ENCODE measurements around the gene AKAP12. TPM values are rescaled to one million over a fixed set of nuclear protein-coding genes. Genes with fewer than 3 reads are reported as not detected.

The AKAP12 gene
- total RNA-seq, 3 donors from 2014 or later (not counting 1 experiment from before 2014, with no cell fraction given) = 0.07 to 17.6 (median 0.75) TPM

- no peaks in the 10 kb centered on the region for H3K9me3 Mint-ChIP-seq
- DNase-seq (no peak), ATAC-seq (no peak)
- no peak overlapping the region for H3K27ac ChIP-seq (ENCODE audit: low read length)
- intact Hi-C loops (cut with micrococcal nuclease) = no loop called here
- no peaks in the 10 kb centered on the region for H3K36me3 Mint-ChIP-seq
- TF ChIP-seq CTCF (IDR thresholded peaks at IDR 0.05) = no peak
- H3K27ac Mint-ChIP-seq = no peak overlapping the region
- peaks cover 7 to 16% of the 10 kb centered on the region in 2 donors for H3K27me3 Mint-ChIP-seq (ENCODE audit: low read depth in 2 of 2)
- H3K4me3 Mint-ChIP-seq = no peak overlapping the region
- no peak overlapping the region for H3K4me3 ChIP-seq (ENCODE audit: low read length)
- no peaks in the 10 kb centered on the region for H3K4me1 ChIP-seq (ENCODE audit: control insufficient read depth, insufficient read depth, low read length)
- 88% methylated on average over 3 of the region's 3 CpGs for WGBS (ENCODE audit: insufficient coverage)
- H3K36me3 ChIP-seq (ENCODE audit: control insufficient read depth, insufficient read depth, low read length) = no peaks in the 10 kb centered on the region
- H3K4me1 Mint-ChIP-seq = no peaks in the 10 kb centered on the region
- no peaks in the 10 kb centered on the region for H3K9me3 ChIP-seq (ENCODE audit: control insufficient read depth, insufficient read depth, low read length)
- no peaks in the 10 kb centered on the region for H3K27me3 ChIP-seq (ENCODE audit: control insufficient read depth, insufficient read depth, low read length)
Measured at GRCh38 chr6:151303231-151303630, 63.5 kb downstream of the AKAP12 start.

- 86% methylated on average over 10 of the region's 12 CpGs for WGBS (ENCODE audit: insufficient coverage)
- no peak overlapping the region for H3K4me3 Mint-ChIP-seq
- no peaks in the 10 kb centered on the region for H3K9me3 ChIP-seq (ENCODE audit: control insufficient read depth, insufficient read depth, low read length)
- no peak overlapping the region for H3K4me3 ChIP-seq (ENCODE audit: low read length)
- H3K27ac Mint-ChIP-seq = no peak overlapping the region
- H3K36me3 Mint-ChIP-seq = no peaks in the 10 kb centered on the region
- no peak for DNase-seq
- H3K27me3 ChIP-seq (ENCODE audit: control insufficient read depth, insufficient read depth, low read length) = no peaks in the 10 kb centered on the region
- no peaks in the 10 kb centered on the region for H3K9me3 Mint-ChIP-seq
- no peaks in the 10 kb centered on the region for H3K36me3 ChIP-seq (ENCODE audit: control insufficient read depth, insufficient read depth, low read length)
- no peaks in the 10 kb centered on the region for H3K4me1 Mint-ChIP-seq
- intact Hi-C loops (cut with micrococcal nuclease) = no loop called here
- H3K27ac ChIP-seq (ENCODE audit: low read length) = no peak overlapping the region
- H3K27me3 Mint-ChIP-seq (ENCODE audit: low read depth in 2 of 2) = peaks cover 5 to 12% of the 10 kb centered on the region in 2 donors
- no peaks in the 10 kb centered on the region for H3K4me1 ChIP-seq (ENCODE audit: control insufficient read depth, insufficient read depth, low read length)
- no peak for TF ChIP-seq CTCF (IDR thresholded peaks at IDR 0.05)
- no peak for ATAC-seq
Measured at GRCh38 chr6:151306269-151306783, 66.6 kb downstream of the AKAP12 start.

- H3K27me3 ChIP-seq (ENCODE audit: control insufficient read depth, insufficient read depth, low read length) = no peaks in the 10 kb centered on the region
- H3K4me1 ChIP-seq (ENCODE audit: control insufficient read depth, insufficient read depth, low read length) = no peaks in the 10 kb centered on the region
- no peaks in the 10 kb centered on the region for H3K9me3 ChIP-seq (ENCODE audit: control insufficient read depth, insufficient read depth, low read length)
- TF ChIP-seq CTCF (IDR thresholded peaks at IDR 0.05) = no peak
- intact Hi-C loops (cut with micrococcal nuclease) = no loop called here
- H3K4me1 Mint-ChIP-seq = no peaks in the 10 kb centered on the region
- DNase-seq (no peak), ATAC-seq (no peak)
- H3K4me3 Mint-ChIP-seq = no peak overlapping the region
- peaks cover 5 to 10% of the 10 kb centered on the region in 2 donors for H3K27me3 Mint-ChIP-seq (ENCODE audit: low read depth in 2 of 2)
- 76% methylated on average over 3 of the region's 4 CpGs for WGBS (ENCODE audit: insufficient coverage)
- H3K27ac Mint-ChIP-seq = no peak overlapping the region
- no peaks in the 10 kb centered on the region for H3K36me3 ChIP-seq (ENCODE audit: control insufficient read depth, insufficient read depth, low read length)
- no peaks in the 10 kb centered on the region for H3K36me3 Mint-ChIP-seq
- H3K27ac ChIP-seq (ENCODE audit: low read length) = no peak overlapping the region
- H3K4me3 ChIP-seq (ENCODE audit: low read length) = no peak overlapping the region
- no peaks in the 10 kb centered on the region for H3K9me3 Mint-ChIP-seq
Measured at GRCh38 chr6:151307501-151307900, 67.7 kb downstream of the AKAP12 start.

- no peak overlapping the region for H3K27ac ChIP-seq (ENCODE audit: low read length)
- no peak for ATAC-seq
- no peak for TF ChIP-seq CTCF (IDR thresholded peaks at IDR 0.05)
- H3K36me3 Mint-ChIP-seq = no peaks in the 10 kb centered on the region
- H3K9me3 Mint-ChIP-seq = no peaks in the 10 kb centered on the region
- no peak for DNase-seq
- no peaks in the 10 kb centered on the region for H3K9me3 ChIP-seq (ENCODE audit: control insufficient read depth, insufficient read depth, low read length)
- no peaks in the 10 kb centered on the region for H3K36me3 ChIP-seq (ENCODE audit: control insufficient read depth, insufficient read depth, low read length)
- no peaks in the 10 kb centered on the region for H3K4me1 ChIP-seq (ENCODE audit: control insufficient read depth, insufficient read depth, low read length)
- H3K27me3 ChIP-seq (ENCODE audit: control insufficient read depth, insufficient read depth, low read length) = no peaks in the 10 kb centered on the region
- H3K4me3 Mint-ChIP-seq = no peak overlapping the region
- H3K27me3 Mint-ChIP-seq (ENCODE audit: low read depth in 2 of 2) = peaks cover 5 to 15% of the 10 kb centered on the region in 2 donors
- H3K27ac Mint-ChIP-seq = no peak overlapping the region
- intact Hi-C loops (cut with micrococcal nuclease) = no loop called here
- H3K4me1 Mint-ChIP-seq = no peaks in the 10 kb centered on the region
- H3K4me3 ChIP-seq (ENCODE audit: low read length) = no peak overlapping the region
- WGBS (ENCODE audit: insufficient coverage) = 98% methylated on average over 3 of the region's 4 CpGs
Measured at GRCh38 chr6:151309619-151310018, 69.9 kb downstream of the AKAP12 start.

All from natural killer cell (primary cell).